HG02588 (cell line): ENCODE data around the gene FGFBP2.
A peak's percentile ranks its signal among the peaks of the same experiment; 100 is the strongest.

Experiments used
- ATAC-seq: cut with Tn5 transposase; IDR thresholded peaks from one replicate; pipeline ENCODE4 v1.9.1; 2021; ENCODE audit warnings: mild to moderate bottlenecking, moderate library complexity; ENCODE audit not compliant: unreplicated experiment

FGFBP2 gene

DNA sequence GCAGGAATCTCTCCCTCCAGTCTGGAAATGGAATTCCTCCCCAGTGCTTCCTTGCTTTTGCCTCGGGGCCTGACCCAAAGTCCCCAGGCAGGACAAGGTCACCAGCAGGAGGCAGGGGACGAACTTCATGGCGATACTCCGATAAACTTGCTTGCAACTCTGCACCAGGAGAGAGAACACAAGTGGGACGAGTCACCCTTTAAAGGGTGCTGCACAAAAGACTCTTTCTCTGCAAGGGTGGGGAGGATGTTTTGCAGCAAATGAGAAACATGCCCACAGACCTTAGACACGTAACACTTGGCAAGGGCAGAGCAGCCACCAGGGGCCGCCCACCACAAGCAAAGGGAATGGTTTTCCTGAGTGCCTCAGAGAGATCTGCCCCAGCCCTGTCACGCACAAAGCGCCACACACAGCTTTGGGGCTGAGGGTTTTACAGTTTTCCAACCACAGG, at the start of gene FGFBP2:
FGFBP2 (minus strand) TSS at position 175 of the 451 bp plus-strand sequence; CDS start at position 129, 46 bp downstream.
- peak; percentile 58 for ATAC-seq

GRCh38 chr4:16011173-16011572, 48.2 kb upstream of the FGFBP2 start:
- no peak for ATAC-seq

- ATAC-seq, result no peak
Observed at GRCh38 chr4:16009153-16009552, 46.2 kb upstream of the FGFBP2 start.

GRCh38 chr4:16007471-16008095, 44.6 kb upstream of the FGFBP2 start:
- no peak for ATAC-seq

- ATAC-seq, result no peak
Observed at GRCh38 chr4:16006771-16007446, 43.9 kb upstream of the FGFBP2 start.

DNA sequence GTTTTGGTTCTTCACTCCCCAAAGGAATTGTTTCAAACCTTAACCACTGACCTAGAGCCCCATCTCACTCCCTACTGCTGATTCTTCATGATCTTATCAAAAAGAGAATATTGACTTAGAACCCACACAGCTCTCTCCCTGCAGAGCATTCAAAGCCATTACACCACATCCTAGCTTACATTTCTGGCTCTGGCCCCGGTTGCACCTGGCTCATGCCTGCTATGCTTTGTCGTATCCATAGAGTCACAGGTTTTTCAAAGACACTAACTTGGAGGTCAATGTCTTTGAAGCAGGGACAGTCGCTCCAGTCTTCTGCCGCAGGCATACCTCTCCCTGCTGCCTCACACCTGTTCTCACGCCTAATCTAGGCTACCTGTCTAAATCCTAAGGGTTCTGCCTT, 42.7 kb upstream of the FGFBP2 start:
- ATAC-seq, result no peak

- peak; percentile 94 for ATAC-seq
Observed at GRCh38 chr4:16001484-16001858, 38.5 kb upstream of the FGFBP2 start.

GRCh38 chr4:16000708-16001483, 37.9 kb upstream of the FGFBP2 start:
- ATAC-seq, result peak; percentile 18

DNA sequence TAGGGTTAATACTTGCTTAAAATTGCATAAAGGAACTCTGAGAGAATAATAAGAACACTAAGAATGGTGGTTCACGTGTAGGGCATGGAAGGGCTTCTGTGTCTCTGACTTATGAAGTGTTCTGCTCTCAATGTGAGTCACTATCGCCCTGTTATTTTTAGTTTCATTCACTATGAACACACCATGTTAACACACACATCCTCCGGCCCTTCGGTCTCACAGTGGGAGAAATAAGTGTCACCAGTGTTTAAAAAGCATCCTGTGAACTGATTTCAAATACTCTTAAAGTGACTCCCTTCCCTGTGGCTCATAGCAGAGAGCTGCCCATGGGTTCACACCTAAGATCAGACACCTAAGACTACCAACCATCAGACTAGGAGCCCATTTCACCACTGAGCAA, 33.8 kb upstream of the FGFBP2 start:
- ATAC-seq, result no peak

GRCh38 chr4:15995826-15996225, 32.9 kb upstream of the FGFBP2 start:
- ATAC-seq, result no peak

- ATAC-seq, result no peak
Observed at GRCh38 chr4:15992167-15992485, 29.2 kb upstream of the FGFBP2 start.

DNA sequence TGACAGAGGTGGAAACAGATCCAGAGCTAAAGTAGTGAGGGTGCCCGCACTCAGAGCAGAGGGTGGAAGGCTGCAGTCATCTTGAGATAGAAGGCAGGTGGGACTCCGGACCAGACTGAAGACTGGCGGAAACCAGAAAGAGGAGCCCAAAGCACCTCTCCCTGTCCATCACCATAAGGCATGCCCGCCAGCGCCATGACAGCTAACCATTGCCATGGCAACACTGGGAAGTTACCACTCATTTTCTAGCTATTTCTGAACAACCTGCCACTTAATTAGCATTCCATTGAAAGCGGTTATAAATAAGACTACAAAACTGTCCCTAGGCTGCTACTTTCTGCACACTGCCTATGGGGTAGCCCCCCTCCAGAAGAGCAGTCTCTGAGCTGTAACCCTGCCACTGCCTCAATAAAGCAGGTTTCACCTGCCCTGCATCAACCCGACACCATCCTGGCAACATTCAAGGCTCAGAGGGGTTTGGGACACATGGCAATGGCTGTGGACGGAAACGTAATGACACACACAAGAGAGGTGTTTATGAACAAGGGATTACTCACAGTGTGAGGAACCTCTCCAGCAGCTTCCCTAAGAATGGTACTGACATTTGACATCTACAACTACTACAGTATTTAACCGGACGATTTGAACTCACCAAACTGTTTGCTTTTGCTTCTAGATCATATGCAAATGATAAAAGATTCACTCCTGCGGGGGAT, 27.8 kb upstream of the FGFBP2 start:
- ATAC-seq, result no peak

DNA sequence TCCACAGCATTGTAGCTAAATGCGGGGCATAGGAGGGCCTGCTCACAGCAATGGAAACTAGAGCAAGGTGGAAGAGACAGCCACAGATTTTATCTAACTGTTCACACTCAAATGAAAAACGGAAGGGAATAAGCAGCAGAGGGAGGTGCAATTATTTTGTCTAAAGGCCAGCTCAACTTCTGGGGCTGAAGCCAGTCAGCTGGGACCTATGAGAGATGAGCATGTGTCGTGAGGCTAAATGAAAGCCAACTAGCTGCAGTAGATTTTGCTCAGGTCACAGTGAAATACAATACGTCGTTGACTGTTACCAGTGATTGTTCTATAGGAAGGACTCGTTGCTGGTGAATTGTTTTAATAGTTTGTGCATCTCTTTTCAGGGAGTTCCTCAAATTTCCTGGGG, 26.4 kb upstream of the FGFBP2 start:
- no peak for ATAC-seq

- ATAC-seq, result no peak
Observed at GRCh38 chr4:15988222-15988621, 25.2 kb upstream of the FGFBP2 start.

- no peak for ATAC-seq
Observed at GRCh38 chr4:15986907-15987306, 23.9 kb upstream of the FGFBP2 start.

DNA sequence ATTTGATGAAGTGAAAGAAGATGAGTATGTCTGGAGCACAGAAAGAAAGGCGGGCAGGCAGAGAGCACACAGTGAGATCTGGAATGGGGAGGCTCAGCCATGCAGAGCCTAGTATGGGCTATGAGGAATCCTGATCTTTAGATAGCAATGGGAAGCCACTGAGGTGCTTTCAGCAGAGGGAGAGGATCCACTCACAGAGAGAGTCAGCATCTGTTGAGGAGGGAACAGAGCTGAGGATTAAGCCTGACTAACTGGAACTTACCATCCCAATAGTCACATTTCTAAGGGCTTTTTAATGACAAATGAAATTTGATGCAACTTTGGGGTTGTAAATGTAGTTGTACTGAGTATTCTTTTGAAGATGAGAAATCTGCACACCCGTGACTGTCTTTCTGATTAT, 20.6 kb upstream of the FGFBP2 start:
- no peak for ATAC-seq

- no peak for ATAC-seq
Observed at GRCh38 chr4:15982842-15983524, 20.0 kb upstream of the FGFBP2 start.

DNA sequence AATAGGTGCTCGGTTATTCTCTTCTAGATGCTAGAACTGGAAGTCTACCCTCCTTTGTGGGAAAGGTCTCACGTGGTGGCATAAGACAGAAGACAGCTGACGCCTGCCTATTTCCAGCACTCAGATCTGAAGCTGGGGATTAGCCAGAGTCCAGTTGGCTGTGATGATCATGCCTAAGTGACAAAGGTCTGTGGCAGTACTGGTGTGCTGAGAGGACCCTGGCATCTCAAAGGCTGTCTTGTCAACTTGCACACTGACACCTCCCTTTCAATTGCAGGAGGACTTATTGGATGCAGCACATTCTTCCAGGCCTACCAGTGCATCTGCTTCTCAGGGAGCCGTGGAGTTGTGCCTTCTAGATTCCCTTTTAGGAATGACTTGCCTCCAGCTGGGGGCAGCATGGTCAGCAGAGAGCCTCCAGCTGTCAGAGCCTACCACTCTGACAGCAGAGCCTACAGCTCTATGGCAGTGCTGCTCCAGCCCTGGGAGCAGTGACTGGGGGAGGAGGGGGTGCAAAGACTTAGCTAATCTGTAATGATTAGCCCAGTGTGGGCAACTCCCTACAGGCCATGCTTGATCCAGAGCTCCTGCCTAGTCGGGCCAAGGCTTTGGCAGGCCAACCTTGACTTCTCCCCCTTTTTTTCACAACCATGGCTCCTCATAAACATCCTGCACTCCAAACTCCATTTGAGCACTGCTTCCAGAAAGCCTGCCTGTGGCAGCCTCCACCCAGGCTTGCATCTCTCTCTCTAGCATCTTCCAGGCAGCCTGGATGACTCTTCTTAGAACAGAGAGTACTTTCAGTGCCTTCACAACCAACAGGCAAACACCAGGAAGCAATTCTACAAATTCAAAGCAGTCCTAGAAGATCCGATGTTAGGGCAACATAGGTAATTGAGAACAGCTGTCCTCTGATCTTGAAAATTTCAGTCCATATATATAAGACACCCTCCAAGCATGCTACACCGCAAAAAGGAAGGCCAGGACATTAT, 13.8 kb upstream of the FGFBP2 start:
- ATAC-seq, result no peak

GRCh38 chr4:15971068-15971801, 8.3 kb upstream of the FGFBP2 start:
- ATAC-seq, result no peak
